ENCODE data around the gene ZC3H14. TPM values are rescaled to one million over a fixed set of nuclear protein-coding genes. Genes with fewer than 3 reads are reported as not detected.

Gene ZC3H14
- total RNA-seq, 2 experiments from 2014 or later = 33.6 to 46.8 TPM

Other genes with a start within 250 kb of the ZC3H14 start
- gene KCNK10, start 239.8 kb upstream of the ZC3H14 start, total RNA-seq = not detected
- gene SPATA7, start 177.4 kb upstream of the ZC3H14 start, total RNA-seq = 1 to 10 TPM; 3.3 to 4.4 TPM
- gene PTPN21, start 8.0 kb upstream of the ZC3H14 start, total RNA-seq = not detected
- gene EML5, start 229.9 kb downstream of the ZC3H14 start, total RNA-seq = 1 to 10 TPM; 2.6 TPM